ENCODE data around the gene LMNB1.

DNA sequence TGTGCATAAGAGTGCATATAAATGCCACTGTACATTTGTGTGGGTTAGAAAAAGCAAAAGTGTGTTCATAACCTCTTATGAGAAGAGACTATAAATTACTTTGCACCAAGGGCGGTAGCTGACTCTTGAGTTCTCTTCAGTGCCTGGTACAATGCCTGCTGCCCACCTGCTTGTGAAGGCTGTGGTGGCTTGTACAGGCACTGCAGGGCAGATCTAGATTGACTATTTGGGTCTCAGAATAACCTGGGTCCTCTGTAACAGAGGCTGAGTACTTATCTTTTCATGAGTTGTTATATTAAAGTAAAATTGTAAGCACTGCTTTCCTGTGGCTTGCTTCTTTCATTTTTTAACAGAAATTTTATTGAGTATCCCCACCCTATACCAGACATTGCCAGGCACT, 22.8 kb downstream of the LMNB1 start:
- TF ChIP-seq, protein P1, sequence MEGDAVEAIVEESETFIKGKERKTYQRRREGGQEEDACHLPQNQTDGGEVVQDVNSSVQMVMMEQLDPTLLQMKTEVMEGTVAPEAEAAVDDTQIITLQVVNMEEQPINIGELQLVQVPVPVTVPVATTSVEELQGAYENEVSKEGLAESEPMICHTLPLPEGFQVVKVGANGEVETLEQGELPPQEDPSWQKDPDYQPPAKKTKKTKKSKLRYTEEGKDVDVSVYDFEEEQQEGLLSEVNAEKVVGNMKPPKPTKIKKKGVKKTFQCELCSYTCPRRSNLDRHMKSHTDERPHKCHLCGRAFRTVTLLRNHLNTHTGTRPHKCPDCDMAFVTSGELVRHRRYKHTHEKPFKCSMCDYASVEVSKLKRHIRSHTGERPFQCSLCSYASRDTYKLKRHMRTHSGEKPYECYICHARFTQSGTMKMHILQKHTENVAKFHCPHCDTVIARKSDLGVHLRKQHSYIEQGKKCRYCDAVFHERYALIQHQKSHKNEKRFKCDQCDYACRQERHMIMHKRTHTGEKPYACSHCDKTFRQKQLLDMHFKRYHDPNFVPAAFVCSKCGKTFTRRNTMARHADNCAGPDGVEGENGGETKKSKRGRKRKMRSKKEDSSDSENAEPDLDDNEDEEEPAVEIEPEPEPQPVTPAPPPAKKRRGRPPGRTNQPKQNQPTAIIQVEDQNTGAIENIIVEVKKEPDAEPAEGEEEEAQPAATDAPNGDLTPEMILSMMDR (IDR thresholded peaks at IDR 0.05; ENCODE audit: insufficient read depth, low read length, poor library complexity, severe bottlenecking): no peak
- no peak for TF ChIP-seq EZH2phosphoT487 (conservative IDR thresholded peaks at IDR 0.05; ENCODE audit: low read length)
